Endothelial cell (in vitro differentiated cells): ENCODE results near the gene PPFIBP2. TPM values are rescaled to one million over a fixed set of nuclear protein-coding genes. Genes with fewer than 3 reads are reported as not detected.

Experiments
- DNase-seq: peaks from one replicate; pipeline ENCODE4 v3.0.0; 2021; ENCODE audit warnings: low spot score
- H3K27ac Mint-ChIP-seq: one replicate; pipeline ENCODE4 v1.8.0; 2021; ENCODE audit warnings: mixed read lengths, inconsistent platforms; ENCODE audit not compliant: unreplicated experiment
- H3K27me3 Mint-ChIP-seq: one replicate; pipeline ENCODE4 v1.8.0; 2021; ENCODE audit warnings: mild to moderate bottlenecking, moderate library complexity, mixed read lengths, inconsistent platforms; ENCODE audit not compliant: unreplicated experiment
- H3K36me3 Mint-ChIP-seq: one replicate; pipeline ENCODE4 v1.8.0; 2021; ENCODE audit warnings: mild to moderate bottlenecking, low read depth, mixed read lengths, inconsistent platforms; ENCODE audit not compliant: unreplicated experiment
- H3K4me1 Mint-ChIP-seq: one replicate; pipeline ENCODE4 v1.8.0; 2021; ENCODE audit warnings: mild to moderate bottlenecking, mixed read lengths, inconsistent platforms; ENCODE audit not compliant: unreplicated experiment
- H3K4me3 Mint-ChIP-seq: one replicate; pipeline ENCODE4 v1.8.0; 2021; ENCODE audit warnings: mild to moderate bottlenecking, mixed read lengths, inconsistent platforms; ENCODE audit not compliant: unreplicated experiment
- H3K9me3 Mint-ChIP-seq: one replicate; pipeline ENCODE4 v1.8.0; 2021; ENCODE audit warnings: mixed read lengths, inconsistent platforms; ENCODE audit not compliant: unreplicated experiment
- total RNA-seq: library from RNA; stranded (reverse); fragmentation: NEBNext Ultra II Directional; extraction: Animal tissue kit (Norgen Biotek cat#: 25700); gene quantifications from one replicate; pipeline ENCODE4 v1.2.1, GENCODE V29; 2021; ENCODE audit not compliant: unreplicated experiment
- TF ChIP-seq, protein P1 (sequence below): fragments of 200-600 bp; sonication (generic); IDR thresholded peaks from one replicate; pipeline ENCODE4 v1.5.0; 2021; ENCODE audit warnings: antibody characterized with exemption; ENCODE audit not compliant: unreplicated experiment

The PPFIBP2 gene
- total RNA-seq, 1 donor from 2014 or later = 7.3 TPM

DNA sequence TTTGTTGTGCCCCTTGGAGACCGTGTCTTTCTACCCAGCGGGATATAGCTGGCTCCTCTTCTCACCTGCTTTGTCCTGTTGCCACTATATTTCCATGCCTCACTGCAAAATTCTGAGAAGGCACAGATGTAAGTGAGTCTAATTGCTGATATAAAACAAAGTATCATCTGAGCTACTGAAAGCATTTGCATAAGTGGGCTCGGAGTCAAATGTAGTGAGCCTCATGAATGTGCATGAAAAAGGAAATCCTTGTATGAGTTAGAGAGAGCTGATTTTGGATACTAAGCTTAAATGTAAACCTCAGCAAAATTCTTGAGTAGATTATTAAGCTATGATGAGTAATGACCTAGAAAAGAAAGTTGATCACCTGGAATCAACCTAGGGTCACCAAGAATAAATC is 178.6 kb downstream of the PPFIBP2 start:
- TF ChIP-seq, protein P1, sequence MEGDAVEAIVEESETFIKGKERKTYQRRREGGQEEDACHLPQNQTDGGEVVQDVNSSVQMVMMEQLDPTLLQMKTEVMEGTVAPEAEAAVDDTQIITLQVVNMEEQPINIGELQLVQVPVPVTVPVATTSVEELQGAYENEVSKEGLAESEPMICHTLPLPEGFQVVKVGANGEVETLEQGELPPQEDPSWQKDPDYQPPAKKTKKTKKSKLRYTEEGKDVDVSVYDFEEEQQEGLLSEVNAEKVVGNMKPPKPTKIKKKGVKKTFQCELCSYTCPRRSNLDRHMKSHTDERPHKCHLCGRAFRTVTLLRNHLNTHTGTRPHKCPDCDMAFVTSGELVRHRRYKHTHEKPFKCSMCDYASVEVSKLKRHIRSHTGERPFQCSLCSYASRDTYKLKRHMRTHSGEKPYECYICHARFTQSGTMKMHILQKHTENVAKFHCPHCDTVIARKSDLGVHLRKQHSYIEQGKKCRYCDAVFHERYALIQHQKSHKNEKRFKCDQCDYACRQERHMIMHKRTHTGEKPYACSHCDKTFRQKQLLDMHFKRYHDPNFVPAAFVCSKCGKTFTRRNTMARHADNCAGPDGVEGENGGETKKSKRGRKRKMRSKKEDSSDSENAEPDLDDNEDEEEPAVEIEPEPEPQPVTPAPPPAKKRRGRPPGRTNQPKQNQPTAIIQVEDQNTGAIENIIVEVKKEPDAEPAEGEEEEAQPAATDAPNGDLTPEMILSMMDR = no peak
- DNase-seq = no peak
- Mint-ChIP-seq H3K27me3 (peaks cover 1% of the 10 kb centered on the region), H3K27ac (no peak overlapping the region), H3K4me1 (peaks cover 15% of the 10 kb centered on the region), H3K9me3 (no peaks in the 10 kb centered on the region), H3K4me3 (no peak overlapping the region), H3K36me3 (no peaks in the 10 kb centered on the region)

DNA sequence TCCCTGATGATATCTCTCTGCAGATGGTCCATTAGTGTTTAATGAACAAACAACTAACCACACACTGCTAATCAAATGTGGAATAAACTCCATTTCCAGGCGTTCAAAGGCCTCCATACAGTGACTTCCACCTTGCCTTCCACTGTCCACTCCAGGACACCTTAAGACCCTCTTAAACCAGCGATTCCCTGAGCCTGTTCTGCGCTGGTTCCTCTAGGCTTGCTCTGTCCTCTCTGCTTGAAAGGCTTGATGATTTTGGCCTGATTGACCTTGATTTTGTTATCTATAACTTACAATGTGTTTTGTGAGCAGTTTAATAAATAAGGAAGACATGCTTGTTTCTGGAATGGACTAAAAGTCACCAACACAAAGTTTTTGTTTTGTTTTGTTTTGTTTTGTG is 180.4 kb downstream of the PPFIBP2 start:
- no peak for DNase-seq

DNA sequence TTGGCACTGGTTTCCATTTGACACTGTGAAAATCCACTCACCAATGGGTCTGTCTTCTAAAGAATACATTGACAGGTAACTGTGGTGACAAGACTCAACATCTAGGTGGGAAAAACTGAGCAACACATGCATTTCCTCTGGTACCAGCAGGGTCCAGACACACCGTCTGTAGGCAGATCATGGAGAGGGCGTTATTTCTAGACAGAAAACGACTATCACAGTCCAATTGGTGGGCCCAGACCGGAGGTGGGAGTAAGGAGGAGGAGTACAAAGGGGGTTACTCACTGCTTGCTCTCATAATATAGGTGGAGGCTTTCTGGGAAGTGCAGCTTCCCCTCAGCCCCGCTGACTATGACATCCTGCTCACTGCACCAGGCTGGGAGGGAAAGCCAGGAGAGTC is 182.6 kb downstream of the PPFIBP2 start:
- no peaks in the 10 kb centered on the region for H3K36me3 Mint-ChIP-seq
- DNase-seq = no peak
- peaks cover 1% of the 10 kb centered on the region for H3K27me3 Mint-ChIP-seq
- H3K4me3 Mint-ChIP-seq = no peak overlapping the region
- H3K27ac Mint-ChIP-seq = no peak overlapping the region
- TF ChIP-seq, protein P1 = no peak
- H3K9me3 Mint-ChIP-seq = no peaks in the 10 kb centered on the region
- H3K4me1 Mint-ChIP-seq = peaks cover 14% of the 10 kb centered on the region

More for the DNA sequence above, 180.4 kb downstream of the PPFIBP2 start:
- Mint-ChIP-seq H3K27ac (no peak overlapping the region), H3K27me3 (peaks cover 1% of the 10 kb centered on the region), H3K9me3 (no peaks in the 10 kb centered on the region), H3K36me3 (no peaks in the 10 kb centered on the region), H3K4me3 (no peak overlapping the region), H3K4me1 (peaks cover 8% of the 10 kb centered on the region)
- TF ChIP-seq, protein P1 = no peak

Other genes with a start within 250 kb of the PPFIBP2 start
- 0.33 TPM for gene OLFML1, start 28.5 kb upstream of the PPFIBP2 start, total RNA-seq
- 6.8 TPM for gene CYB5R2, start 159.5 kb downstream of the PPFIBP2 start, total RNA-seq
- gene OVCH2, start 192.5 kb downstream of the PPFIBP2 start, total RNA-seq = 0.85 TPM